K562 (cell line): ENCODE results near the gene KLF1. TPM values are rescaled to one million over a fixed set of nuclear protein-coding genes. Genes with fewer than 3 reads are reported as not detected.

ENCODE experiments used
- ARNT ChIP-seq, 2 experiments: fragments of 450-650 bp; IDR thresholded peaks; 2 replicates each; pipeline ENCODE4 v1.6.1; 2016; ENCODE audit warnings: mild to moderate bottlenecking in 1 of 2
- BMI1 ChIP-seq: fragments of 150-350 bp; IDR thresholded peaks from 2 replicates; pipeline ENCODE4 v1.6.1; 2014; ENCODE audit warnings: low read length
- BRF1 ChIP-seq: IDR thresholded peaks from 3 replicates; pipeline ENCODE4 v1.6.1; 2011; ENCODE audit warnings: borderline replicate concordance, mild to moderate bottlenecking; ENCODE audit not compliant: insufficient read length; ENCODE audit errors: extremely low read depth
- CREB3L1 ChIP-seq: fragments of 450-650 bp; IDR thresholded peaks from 2 replicates; pipeline ENCODE4 v1.6.1; 2014; ENCODE audit warnings: low read depth, mild to moderate bottlenecking, moderate library complexity, borderline replicate concordance
- DLX4 ChIP-seq: fragments of 250-450 bp; sonication (Bioruptor Pico); IDR thresholded peaks from 2 replicates; pipeline ENCODE4 v1.6.1; 2021; ENCODE audit warnings: mild to moderate bottlenecking
- MCM5 ChIP-seq: fragments of 450-650 bp; IDR thresholded peaks from 2 replicates; pipeline ENCODE4 v1.6.1; 2016; ENCODE audit warnings: low read depth
- MTF1 ChIP-seq: fragments of 250-450 bp; sonication (Bioruptor Pico); IDR thresholded peaks from 2 replicates; pipeline ENCODE4 v1.9.0; 2021; ENCODE audit warnings: moderate library complexity, mild to moderate bottlenecking, inconsistent platforms, borderline replicate concordance
- NEUROD1 ChIP-seq: fragments of 150-350 bp; IDR thresholded peaks from 2 replicates; pipeline ENCODE4 v1.6.1; 2014; ENCODE audit warnings: borderline replicate concordance, low read length, low read depth; ENCODE audit not compliant: partially characterized antibody
- NFYB ChIP-seq: IDR thresholded peaks from 2 replicates; pipeline ENCODE4 v1.6.1; 2011; ENCODE audit warnings: mild to moderate bottlenecking, moderate library complexity; ENCODE audit not compliant: insufficient read length; ENCODE audit errors: extremely low read depth
- NR2F6 ChIP-seq: fragments of 450-650 bp; formaldehyde crosslinking; IDR thresholded peaks from 2 replicates; pipeline ENCODE4 v1.4.0; 2020; ENCODE audit warnings: mild to moderate bottlenecking
- OTX1 ChIP-seq: fragments of 450-650 bp; formaldehyde crosslinking; IDR thresholded peaks from 2 replicates; pipeline ENCODE4 v1.4.0; 2022; ENCODE audit warnings: mild to moderate bottlenecking
- PBX2 ChIP-seq, 2 experiments: IDR thresholded peaks in 1 of 2; conservative IDR thresholded peaks in 1 of 2; 2 replicates each; pipeline ENCODE4 v1.6.1; 2016; ENCODE audit warnings: low read depth in 2 of 2, mild to moderate bottlenecking in 1 of 2, missing compliant biosample characterization in 1 of 2, missing genetic modification characterization in 1 of 2, moderate library complexity in 1 of 2
- RBFOX2 ChIP-seq: fragments of 200-400 bp; formaldehyde crosslinking; IDR thresholded peaks from 2 replicates; pipeline ENCODE4 v1.6.1; 2017; ENCODE audit warnings: low read depth, mild to moderate bottlenecking, low read length, moderate library complexity
- RBM25 ChIP-seq: fragments of 200-400 bp; formaldehyde crosslinking; IDR thresholded peaks from 2 replicates; pipeline ENCODE4 v1.6.1; 2018; ENCODE audit warnings: low read length, low read depth, moderate library complexity; ENCODE audit not compliant: severe bottlenecking
- SMAD4 ChIP-seq: fragments of 250-450 bp; sonication (Bioruptor Pico); conservative IDR thresholded peaks from 2 replicates; pipeline ENCODE4 v1.8.0; 2021; ENCODE audit warnings: inconsistent platforms, mild to moderate bottlenecking, moderate library complexity
- ZBTB26 ChIP-seq: fragments of 450-650 bp; formaldehyde crosslinking; IDR thresholded peaks from 2 replicates; pipeline ENCODE4 v1.4.0; 2022; ENCODE audit warnings: missing genetic modification characterization
- ZMIZ1 ChIP-seq, 2 experiments: fragments of 150-350 bp in 1 of 2; IDR thresholded peaks; 2 replicates each; pipeline ENCODE4 v1.6.1; 2012 to 2016; ENCODE audit warnings: low read depth in 2 of 2, low read length in 2 of 2, mild to moderate bottlenecking in 1 of 2, moderate library complexity in 1 of 2
- polyA plus RNA-seq, 8 experiments: library from polyadenylated mRNA; depleted of rRNA in 4 of 8; stranded (reverse) in 5 of 8; unstranded in 3 of 8; fragments of >200 nt; fragmentation: Nextera tagmentation in 2 of 8; fragmentation: Illumina TruSeq in 1 of 8; extraction: Ambion mirVana in 2 of 8; extraction: Trizol in 1 of 8; gene quantifications; 2 replicates each; pipeline versions ENCODE4 v1.2.1 to v1.2.3, GENCODE V29; 2011 to 2014; ENCODE audit warnings: inconsistent platforms in 1 of 8, missing spikeins in 1 of 8
- total RNA-seq, 7 experiments: library from RNA; depleted of rRNA in 6 of 7; stranded (reverse); fragments of >200 nt in 6 of 7; fragmentation: Illumina TruSeq in 2 of 7; extraction: Trizol in 2 of 7; gene quantifications; 2 replicates each; pipeline versions ENCODE4 v1.2.1 to v1.2.3, GENCODE V29; 2011 to 2021; ENCODE audit warnings: low replicate concordance in 1 of 7

Gene KLF1
- total and polyA plus RNA-seq, 9 of the 15 experiments (the other 6 are each of a cell fraction or from before 2014, with no cell fraction given), result 8.4 to 163 (median 47.3) TPM

GRCh38 chr19:12868540-12869112, 18.4 kb downstream of the KLF1 start (continued):
- TF ChIP-seq NR2F6 (CRISPR knock-in tag) (no peak), CREB3L1 (no peak), ARNT (IDR thresholded peaks at IDR 0.05) (no peak), NFYB (peak; percentile 86), NEUROD1 (peak; percentile 18), MTF1 (CRISPR knock-in tag) (no peak), ZBTB26 (CRISPR knock-in tag) (no peak), RBFOX2 (no peak), BRF1 (no peak), MCM5 (no peak), SMAD4 (no peak), PBX2 (CRISPR knock-in tag; IDR thresholded peaks at IDR 0.05; ENCODE audit: low read depth) (peak; percentile 60), PBX2 (tag; conservative IDR thresholded peaks at IDR 0.05; ENCODE audit: low read depth) (peak; percentile 76), OTX1 (CRISPR knock-in tag) (no peak), ZMIZ1 (IDR thresholded peaks at IDR 0.05; ENCODE audit: low read depth in 2 of 2, low read length in 2 of 2) (no peak), RBM25 (peak; percentile 72), BMI1 (no peak), DLX4 (CRISPR knock-in tag) (no peak)
